ENCODE data around the gene KCTD19.

KCTD19 gene

GRCh38 chr16:67317853-67318252, 8.7 kb downstream of the KCTD19 start:
- no peak for DNase-seq (ENCODE audit: low read depth in 2 of 2)

DNA sequence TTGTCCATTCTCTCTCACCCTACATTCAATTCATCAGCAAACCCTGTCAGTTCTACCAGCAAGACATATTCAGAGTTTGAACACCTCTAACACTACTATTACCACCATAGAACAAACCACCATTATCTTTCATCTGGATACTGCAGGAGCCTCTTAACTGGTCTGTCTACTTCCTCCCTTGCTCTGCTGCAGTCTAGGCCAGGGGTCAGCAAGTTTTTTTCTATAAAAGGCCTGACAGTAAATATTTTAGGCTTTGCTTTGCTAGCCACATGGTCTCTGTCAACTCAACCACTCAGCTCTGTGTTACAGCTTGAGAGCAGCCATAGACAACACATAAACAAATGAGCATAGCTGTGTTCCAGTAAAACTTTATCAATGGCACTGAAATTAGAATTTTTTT, 13.8 kb downstream of the KCTD19 start:
- no peak for DNase-seq (ENCODE audit: low read depth in 2 of 2)

DNA sequence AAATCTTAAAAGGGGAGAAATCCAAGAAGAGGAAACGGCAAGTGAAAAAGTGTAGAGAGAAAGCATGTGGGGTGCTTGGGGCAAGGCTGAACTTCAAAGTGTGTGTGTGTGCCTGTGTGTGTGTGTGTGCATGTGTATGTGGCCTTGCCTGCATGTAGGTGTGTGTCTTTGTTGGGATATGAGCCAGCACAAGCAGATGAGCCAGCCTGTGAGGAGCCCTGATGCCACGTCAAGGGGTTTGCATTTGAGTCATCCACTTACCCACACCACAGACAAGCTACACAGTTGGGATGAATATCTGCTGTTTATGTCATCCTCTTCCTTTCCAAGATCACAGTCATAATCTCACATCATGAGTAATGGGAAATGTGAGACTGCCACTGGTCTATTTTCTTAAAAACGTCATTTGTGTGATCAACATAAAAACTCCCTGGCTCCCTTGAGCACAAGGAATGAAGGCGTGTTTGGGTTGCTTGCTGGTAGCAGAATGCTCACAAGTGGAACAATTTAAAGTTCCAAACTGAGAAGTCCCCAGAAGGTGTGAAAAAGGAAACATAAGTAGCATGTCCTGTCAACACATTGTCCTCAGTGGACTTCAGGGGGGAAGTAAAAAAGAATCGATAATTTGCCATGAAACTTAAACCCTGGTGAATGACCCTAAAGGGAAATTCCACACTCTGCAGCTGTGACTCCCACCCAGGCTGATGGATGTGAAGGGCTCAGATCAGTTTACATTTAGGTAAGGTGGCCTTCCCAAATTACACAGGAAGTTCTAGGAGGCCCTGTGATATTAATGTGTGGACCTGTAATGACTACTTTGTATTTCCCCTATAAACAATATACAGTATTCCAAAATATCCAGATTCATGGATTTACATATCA, 14.7 kb downstream of the KCTD19 start:
- DNase-seq (ENCODE audit: low read depth in 2 of 2), result peak; percentile 69 to 84

- no peak for DNase-seq (ENCODE audit: low read depth in 2 of 2)
Observed at GRCh38 chr16:67310561-67310960, 16.0 kb downstream of the KCTD19 start.

DNA sequence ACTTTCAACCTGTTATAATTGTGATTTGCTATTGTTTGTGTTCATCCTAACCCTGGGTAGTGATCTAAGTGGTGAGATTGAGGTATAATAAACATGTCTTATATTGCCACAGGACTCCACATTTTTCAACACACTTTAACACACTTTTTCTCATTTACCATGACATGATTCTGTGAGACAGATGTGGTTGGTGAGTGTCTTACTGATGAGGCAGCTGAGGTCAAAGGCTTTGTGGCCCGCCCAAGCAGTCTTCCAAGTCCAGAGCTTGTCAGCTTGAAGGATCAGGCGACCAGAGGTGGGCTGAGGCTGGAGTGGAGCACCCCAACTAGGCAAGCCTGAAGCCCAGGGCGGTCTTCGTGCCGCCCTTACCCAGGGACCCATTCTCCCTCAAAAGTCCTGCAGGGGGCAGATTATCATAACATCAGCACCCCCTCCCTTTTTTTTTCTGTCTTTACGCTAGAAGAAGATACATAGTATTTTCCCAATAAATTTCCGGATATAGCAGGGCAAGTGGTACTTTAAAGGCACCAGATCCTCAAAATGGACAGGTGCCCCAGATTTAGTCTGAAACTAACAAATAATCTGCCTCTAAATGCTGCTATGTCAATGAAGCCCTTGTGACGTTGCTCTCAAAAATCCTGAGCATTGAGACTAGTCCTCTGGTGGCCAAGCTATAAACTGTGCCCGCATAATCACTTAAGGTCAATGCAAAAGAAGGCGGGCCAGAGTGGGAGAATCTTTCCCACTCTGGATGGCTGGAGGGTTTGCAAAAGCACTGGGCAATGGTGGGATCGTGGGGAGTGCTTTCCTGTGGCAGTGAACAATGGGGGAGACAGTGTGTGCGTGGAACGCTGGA, 21.1 kb downstream of the KCTD19 start:
- DNase-seq (ENCODE audit: low read depth in 2 of 2), result no peak

DNA sequence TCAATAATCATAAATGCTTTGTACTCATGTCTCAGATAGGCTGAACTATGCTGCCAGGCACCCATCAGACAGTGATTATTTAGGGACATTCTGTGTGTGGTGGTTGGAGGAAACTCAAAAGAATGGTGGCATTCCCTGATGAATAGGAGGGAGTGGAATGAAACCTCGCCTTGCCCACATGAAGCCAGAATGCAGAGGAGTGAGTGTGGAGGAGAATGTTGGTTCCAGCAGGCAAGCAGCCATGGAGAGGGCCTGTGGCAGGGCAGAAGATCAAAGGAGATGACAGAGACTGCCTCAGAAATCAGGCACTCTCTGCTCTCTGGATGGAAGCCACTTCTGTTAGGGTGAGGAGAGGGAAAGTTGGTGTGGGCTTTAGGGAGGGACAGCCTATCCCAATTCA, 22.5 kb downstream of the KCTD19 start:
- DNase-seq (ENCODE audit: low read depth in 2 of 2), result no peak

DNA sequence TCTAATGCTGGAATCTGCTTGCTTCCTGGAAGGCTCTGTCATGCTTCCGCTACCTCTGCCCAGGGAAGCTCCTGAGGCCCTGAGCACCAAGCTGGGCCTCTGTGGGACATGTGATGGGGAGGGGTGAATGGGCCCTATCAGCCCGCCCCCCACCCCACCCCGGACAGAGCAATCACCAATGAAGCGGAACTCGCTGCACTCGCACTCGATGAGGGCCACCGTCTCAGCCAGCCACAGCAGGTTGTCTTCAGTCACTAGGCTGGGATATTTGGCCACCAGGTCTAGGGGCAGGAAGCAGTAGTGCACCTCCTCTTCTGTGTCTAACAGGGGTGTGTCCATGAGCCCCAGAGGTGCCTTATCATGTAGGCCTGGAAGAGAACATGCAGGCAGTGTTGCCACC, 23.6 kb downstream of the KCTD19 start:
- no peak for DNase-seq (ENCODE audit: low read depth in 2 of 2)

- DNase-seq (ENCODE audit: low read depth in 2 of 2), result no peak
Observed at GRCh38 chr16:67302076-67302475, 24.5 kb downstream of the KCTD19 start.

DNA sequence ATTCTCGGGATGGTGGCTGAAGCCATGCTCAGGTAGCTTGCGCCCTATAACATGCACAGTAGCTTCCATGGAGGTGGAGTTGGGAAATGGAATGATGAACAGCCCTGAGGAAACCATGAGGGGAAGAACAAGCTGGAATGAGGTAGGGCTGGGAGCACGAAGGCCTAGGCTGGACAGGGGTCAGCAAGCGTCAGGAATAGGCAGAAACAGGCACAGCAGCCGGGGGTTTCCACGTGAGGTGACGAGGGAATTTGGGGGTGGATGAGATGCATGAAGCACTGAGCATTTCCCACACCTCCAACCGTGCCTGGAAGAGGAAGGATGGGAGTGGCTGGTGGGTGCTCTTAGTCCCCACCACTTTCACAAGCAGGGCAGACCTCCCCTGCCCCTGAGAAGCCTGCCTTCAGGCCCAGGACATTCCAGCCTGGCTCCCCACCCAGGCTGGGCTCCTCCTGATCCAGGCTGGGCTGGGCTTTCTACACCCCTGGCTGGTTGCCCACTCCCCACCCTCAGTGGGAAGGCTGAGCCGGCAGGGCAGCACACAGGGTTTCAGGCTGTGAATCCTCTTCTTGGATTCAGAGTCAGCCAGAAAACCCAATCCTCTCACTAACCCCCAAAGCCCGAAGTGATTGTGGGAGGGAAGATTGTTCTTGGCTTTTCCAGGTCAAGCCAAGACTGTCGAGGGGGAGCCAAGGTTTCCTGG, 25.3 kb downstream of the KCTD19 start:
- no peak for DNase-seq (ENCODE audit: low read depth in 2 of 2)

GRCh38 chr16:67299269-67299668, 27.3 kb downstream of the KCTD19 start:
- no peak for DNase-seq (ENCODE audit: low read depth in 2 of 2)

DNA sequence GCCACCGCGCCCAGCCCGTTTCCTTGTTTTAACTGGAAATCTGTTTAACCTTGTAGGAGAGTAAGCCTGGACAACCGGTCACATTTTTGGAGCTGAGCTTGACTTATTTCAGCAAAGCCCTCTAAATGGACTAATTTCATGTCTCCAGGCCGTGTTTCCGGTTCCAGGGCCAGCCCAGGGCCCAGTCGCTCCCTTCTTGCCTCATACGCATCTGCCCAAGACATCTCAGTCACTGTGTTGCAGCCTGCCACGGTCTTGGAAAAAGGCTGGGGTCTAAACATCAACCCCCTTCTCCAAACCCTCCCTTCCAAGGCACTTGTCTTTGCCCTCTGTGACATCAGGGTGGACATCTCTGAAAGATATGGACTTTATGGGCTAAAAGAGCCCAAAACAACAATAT, 28.3 kb downstream of the KCTD19 start:
- DNase-seq (ENCODE audit: low read depth in 2 of 2), result no peak

DNA sequence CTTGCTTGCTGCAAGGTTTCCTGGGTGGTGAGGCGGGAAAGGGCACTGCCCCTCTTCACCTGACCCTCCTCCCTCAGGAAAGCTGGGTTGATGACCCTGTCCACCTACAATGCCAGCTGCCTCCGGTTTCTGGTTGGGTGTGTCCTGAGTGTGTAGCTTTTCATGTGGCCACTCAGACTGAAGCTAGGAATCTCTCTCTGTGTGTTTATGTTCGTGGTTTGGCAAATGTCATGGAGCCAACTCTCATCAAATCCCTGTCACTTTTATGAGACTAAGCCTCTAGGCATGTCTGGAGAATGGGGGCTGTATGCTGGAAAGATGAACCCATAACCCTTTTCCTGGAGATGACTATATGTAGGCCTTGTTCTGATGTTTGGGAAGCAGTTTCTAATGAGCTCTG, 30.1 kb downstream of the KCTD19 start:
- DNase-seq (ENCODE audit: low read depth in 2 of 2), result no peak

- no peak for DNase-seq (ENCODE audit: low read depth in 2 of 2)
Observed at GRCh38 chr16:67294938-67295361, 31.6 kb downstream of the KCTD19 start.

GRCh38 chr16:67294171-67294757, 32.3 kb downstream of the KCTD19 start:
- DNase-seq (ENCODE audit: low read depth in 2 of 2), result no peak

DNA sequence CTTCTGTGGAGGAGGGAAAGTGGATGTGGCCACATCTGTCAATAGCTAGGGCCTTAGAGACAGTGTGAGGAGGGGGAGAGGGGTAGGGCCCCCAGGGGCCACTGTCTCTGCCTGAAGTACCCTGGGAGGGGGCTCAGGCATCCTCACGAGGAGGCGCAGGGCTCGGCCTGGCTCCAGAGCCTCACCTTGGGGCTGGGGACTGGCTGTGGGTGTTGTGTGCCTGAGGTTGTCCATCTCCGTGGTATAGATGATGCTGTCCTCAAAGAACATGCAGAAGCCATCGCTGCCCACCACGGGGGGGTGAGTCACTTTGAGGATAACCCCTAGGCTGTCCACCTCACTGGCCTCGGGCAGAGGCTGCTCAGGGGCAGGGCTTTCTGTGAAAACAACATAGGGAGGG, 35.1 kb downstream of the KCTD19 start:
- DNase-seq (ENCODE audit: low read depth in 2 of 2), result no peak

- DNase-seq (ENCODE audit: low read depth in 2 of 2), result no peak
Observed at GRCh38 chr16:67287960-67288359, 38.6 kb downstream of the KCTD19 start.

- DNase-seq (ENCODE audit: low read depth in 2 of 2), result no peak
Observed at GRCh38 chr16:67286441-67287235, 39.9 kb downstream of the KCTD19 start.

DNA sequence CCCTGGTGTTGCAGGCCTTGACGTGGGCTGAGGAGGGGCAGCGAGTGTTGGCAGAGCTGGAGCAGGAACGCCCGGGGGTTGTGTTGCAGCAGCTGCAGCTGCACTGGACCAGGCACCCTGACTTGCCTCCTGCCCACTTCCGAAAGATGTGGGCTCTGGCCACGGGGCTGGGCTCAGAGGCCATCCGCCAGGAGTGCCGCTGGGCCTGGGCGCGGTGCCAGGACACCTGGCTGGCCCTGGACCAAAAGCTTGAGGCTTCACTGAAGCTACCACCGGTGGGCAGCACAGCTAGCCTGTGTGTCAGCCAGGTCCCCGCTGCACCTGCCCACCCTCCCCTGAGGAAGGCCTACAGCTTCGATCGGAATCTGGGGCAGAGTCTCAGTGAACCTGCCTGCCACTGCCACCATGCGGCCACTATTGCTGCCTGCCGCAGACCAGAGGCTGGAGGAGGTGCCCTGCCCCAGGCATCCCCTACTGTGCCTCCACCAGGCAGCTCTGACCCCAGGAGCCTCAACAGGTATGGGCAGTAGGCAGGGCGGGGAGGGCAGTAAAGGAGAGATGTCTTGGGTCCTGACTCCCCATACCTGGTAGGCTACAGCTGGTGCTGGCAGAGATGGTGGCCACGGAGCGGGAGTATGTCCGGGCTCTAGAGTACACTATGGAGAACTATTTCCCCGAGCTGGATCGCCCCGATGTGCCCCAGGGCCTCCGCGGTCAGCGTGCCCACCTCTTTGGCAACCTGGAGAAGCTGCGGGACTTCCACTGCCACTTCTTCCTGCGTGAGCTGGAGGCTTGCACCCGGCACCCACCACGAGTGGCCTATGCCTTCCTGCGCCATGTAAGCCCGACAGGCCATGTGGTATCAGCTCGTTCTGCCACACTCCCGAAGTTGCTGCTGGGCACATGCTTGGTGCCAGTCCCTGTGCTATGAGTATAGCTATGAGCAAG, 41.6 kb downstream of the KCTD19 start:
- DNase-seq (ENCODE audit: low read depth in 2 of 2), result no peak

DNA sequence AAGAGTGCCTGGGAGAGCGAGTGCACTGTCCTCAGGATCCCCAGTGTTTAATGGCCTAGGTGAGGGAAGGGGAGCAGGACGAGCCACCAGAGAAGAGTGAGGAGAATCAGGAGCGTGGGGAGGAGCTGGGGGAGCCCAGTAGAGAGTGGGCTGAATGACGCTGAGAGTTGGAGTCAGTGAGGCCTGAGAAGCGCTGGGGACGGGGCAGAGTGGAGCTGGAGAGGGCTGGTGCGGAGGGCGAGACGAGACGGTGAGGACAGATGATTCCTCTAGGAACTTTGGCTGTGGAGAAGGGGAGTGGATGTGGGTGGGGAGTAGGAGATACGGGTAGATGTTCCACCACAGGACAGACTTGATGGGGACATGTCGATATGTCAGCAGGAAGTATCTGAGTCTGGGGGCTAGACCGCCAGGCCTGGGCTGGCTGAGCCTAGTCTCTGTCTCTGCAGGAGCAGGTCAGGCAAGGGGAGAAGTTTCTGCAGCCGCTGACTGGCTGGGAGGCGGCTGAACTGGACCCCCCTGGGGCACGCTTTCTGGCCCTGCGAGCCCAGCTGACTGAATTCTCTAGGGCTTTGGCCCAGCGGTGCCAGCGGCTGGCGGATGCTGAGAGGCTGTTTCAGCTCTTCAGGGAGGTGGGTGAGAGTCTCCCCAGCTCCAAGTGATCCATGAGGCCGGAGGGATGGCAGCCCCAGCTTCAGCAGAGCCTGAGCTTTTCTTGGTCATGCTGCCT, 42.5 kb downstream of the KCTD19 start:
- DNase-seq (ENCODE audit: low read depth in 2 of 2), result no peak

Data from stimulated activated CD4-positive, alpha-beta T cell treated with anti-CD3 and anti-CD28 coated beads, Interleukin-12 subunit alpha, Interleukin-12 subunit beta, amount 100 ng/mL, for 24 hours (primary cell).